ENCODE results near the gene CLIC3.

GRCh38 chr9:136994180-136994887, 2.0 kb downstream of the CLIC3 start:
- TF ChIP-seq CTCF (IDR thresholded peaks at IDR 0.05), result no peak
- TF ChIP-seq POLR2A (IDR thresholded peaks at IDR 0.05), result no peak

Measured in Peyer's patch (tissue), 4 donors.